ENCODE measurements around the gene SKIC2.
"Not testable (repeated sequence)": the region's sequence is repeated elsewhere in the genome, so short reads cannot be mapped to it uniquely, and the experiment has no call there.

The SKIC2 gene

DNA sequence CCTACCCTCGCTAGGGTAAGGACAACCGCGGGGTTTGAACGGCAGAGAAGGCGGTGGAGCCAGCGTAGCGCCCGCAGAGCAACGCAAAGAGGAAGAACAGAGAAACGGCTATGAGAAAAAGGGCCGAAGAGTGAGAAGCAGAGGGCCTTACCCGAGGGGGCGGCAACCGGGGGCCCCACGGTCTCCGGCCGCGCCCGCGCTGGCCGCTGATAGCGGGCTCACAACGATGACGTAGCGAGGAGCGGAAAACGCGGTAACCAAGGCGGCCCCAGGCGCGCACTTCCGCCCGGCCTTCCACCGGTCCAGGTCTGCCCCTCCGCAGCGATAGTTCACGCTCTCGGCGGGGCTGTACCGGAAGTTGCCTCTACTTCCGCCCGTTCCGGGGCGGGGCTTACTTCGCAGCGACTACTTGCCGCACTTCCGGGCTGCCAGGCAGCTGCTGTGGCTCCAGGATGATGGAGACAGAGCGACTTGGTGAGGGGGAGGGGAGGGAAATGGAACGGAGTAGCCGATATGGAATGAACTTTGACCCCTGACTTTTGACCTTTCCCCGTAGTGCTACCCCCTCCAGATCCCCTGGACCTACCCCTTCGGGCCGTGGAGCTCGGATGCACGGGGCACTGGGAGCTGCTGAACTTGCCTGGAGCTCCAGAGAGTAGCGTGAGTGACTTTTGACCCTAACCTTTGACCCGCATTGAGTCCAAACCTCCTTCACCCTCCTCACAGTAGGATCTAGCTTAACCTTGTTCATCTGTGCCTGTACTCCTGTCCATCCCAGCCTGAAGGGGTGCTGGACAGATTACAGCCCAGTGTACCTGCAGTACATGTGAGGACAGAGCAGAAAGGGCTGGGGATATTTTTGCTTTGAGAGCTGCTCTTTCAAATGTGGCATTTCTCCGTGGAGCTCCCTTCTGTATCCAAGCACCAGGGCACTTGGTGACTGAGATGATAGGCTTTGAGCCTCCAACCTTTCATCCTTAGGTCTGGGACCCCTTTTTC lies at the start of gene SKIC2, which contains the start of gene NELFE:
SKIC2 (plus strand) TSS at position 435 of the 999 bp plus-strand sequence; CDS start at position 453, 18 bp downstream.
NELFE (minus strand) TSS at position 231 of the 999 bp plus-strand sequence. CDS start 525 bp downstream, outside the sequence.
- peak; percentile 100 for DNase-seq

DNA sequence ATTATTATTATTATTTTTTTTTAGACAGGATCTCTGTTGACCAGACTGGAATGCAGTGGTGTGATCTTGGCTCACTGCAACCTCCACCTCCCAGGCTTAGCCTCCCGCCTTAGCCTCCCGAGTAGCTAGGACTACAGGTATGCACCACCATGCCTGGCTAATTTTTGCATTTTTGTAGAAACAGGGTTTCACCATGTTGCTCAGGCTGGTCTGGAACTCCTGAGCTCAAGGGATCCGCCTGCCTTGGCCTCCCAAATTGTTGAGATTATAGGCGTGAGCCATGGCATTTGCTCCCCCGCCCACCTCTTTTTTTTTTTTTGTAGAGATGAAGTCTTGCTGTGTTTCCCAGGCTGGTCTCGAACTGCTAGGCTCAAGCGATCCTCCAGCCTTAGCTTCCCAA lies 49.7 kb upstream of the SKIC2 start:
- not testable (repeated sequence) for DNase-seq

DNA sequence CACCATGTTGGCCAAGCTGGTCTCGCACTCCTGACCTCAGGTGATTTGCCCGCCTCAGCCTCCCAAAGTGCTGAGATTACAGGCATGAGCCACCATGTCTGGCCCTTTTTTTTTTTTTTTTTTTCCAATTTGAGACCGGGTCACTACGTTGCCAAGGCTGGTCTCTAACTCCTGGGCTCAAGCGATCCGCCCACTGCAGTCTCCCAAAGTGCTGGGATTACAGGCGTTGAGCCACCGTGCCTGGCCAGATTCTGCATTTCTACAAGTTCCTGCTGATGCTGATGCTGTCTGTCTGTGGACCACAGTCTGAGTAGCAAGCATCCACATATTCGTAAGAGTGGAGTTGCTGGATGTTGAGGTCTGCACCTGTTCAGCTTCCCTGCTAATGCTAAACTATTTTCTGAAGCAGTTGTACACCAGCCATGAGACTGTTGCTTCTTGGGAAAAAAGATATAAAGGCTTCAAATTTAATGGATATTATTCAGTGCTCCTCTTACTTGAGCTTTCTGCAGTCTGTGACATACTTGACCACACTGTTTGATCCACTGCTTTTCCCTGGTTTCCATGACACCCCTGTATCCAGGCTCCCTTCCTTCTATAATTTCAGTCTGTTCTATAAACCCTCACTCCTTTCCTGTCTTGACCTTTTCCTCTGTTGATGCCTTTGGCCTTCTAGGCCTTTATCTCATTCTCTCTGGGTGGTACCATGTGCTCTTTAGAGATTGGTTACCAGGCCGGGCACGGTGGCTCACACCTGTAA lies 47.0 kb upstream of the SKIC2 start:
- DNase-seq = no peak

DNA sequence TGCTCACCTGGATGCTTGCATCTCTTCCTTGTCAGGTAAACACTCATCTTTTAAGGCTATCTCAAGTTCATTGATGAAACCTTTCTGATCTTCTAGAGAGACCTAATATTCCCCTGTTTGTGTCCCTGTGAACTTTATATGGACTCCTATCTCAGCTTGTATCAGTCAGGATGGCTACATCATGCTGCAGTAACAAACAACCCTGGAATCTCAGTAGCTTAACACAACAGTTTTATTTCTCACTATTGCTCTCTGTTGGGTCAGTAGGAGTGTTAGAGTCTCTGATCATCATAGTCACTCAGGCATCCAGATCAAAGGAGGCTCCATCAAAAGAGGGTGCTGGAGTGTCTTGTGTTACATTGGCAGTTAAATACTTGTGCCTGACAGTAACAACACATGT lies 43.6 kb upstream of the SKIC2 start:
- DNase-seq = no peak

DNA sequence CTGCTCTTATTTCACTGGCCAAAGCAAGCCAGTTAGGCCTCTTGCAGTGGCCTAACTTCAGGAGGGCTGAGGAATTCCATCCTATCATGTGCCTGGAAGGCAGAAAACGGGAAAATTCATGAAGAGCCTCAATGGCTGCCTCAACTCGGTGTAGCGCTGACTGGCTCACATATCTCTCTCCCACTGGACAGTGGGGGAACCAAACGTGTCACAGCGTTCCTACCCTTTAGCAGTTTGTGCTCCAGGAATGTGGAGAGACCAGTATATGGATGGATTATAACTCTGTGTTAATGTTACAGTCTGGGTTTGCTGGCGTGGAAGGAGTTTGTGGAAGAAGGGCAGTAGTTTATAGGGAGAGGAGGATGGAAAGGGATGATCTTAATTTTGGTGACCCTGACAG lies 43.2 kb upstream of the SKIC2 start:
- no peak for DNase-seq

DNA sequence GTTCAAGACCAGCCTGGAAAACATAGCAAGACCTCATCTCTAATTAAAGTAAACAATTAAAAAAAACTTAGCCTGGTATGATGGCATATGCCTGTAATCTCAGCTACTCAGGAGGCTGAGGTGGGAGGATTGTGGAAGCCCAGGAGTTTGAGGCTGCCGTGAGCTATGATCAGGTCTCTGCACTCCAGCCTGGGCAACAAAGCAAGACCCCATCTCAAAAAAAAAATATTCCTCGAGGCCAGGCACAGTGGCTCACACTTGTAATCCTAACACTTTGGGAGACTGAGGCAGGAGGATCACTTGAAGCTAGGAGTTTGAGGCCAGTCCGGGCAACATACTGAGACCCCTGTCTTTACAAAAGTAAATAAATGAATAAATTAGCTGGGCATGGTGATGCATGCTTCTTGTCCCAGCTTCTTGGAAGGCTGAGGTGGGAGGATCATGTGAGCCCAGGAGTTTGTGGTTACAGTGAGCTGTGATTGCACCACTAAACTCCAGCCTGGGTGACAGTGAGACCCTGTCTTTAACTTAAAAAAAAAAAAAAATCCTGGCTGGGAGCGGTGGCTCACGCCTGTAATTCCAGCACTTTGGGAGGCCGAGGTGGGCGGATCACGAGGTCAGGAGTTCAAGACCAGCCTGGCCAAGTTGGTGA lies 40.8 kb upstream of the SKIC2 start:
- DNase-seq = no peak

DNA sequence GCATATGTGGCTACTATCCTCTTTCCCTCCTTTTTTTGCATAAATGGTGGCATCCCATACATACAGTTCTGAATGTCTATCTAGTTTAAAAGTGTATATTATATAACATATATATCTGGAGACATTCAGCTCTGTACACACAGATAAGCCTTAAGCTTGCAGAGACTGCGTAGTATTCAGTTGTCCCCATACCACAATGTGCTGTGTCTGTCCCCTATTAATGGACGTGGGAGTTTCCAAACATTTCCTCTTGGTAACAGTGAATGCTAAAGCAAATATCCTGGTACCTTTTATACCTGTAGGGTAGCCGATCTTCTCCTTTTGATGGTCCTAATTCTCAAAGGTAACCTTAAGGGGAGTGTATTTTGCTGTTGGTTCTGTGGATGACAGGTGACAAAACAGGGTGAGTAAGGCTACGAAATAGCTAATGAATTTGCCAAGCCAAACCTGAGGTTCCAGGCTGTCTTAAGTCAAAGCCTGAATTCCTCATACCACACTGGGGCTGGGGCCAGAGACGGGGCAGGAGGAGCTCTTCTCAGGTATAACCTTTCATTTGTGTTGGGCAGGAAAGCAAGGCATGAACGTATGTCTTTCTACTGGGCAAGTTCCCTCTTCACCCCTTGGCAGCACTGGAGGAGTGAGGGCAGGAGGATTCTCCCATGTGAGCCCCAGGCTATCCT lies 39.2 kb upstream of the SKIC2 start:
- no peak for DNase-seq

DNA sequence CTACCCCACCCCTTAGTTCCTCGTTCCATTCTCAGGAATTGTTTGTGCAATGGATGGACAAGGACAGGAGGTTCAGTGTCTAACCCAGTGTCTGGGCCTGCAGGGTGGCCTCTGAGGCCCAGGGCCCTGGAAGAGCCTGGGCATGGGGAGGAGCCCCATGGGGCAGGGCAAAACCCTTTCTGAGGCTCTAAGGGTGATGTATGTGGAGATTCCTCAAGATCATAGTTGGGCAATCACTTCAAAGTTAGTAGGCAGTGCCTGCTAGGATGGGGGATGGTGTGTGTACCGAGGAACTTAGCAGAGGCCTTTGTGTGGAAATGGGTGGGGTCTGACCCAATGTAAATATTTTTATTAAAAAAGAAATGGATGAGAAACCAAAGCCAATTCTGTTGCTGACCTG lies 38.2 kb upstream of the SKIC2 start:
- no peak for DNase-seq

DNA sequence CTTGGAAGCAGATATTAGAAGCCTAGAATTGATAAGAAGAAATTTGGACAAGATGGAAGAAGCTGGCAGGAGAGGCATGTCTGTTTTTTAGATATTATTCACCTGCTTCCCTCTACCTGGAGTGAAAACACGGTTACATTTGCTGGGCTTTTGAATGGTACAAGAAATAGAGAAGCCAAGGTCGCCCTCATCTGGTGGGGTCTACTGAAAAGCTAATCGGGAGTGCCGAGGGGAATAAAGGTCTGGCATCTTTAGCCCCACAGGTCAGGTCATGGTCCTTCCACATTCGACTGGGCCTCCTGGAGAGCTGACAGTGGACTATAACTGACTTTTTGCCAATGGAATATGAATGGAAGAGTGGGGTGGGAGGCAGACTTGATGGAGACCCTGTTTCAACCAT lies 36.0 kb upstream of the SKIC2 start:
- DNase-seq = peak; percentile 32

DNA sequence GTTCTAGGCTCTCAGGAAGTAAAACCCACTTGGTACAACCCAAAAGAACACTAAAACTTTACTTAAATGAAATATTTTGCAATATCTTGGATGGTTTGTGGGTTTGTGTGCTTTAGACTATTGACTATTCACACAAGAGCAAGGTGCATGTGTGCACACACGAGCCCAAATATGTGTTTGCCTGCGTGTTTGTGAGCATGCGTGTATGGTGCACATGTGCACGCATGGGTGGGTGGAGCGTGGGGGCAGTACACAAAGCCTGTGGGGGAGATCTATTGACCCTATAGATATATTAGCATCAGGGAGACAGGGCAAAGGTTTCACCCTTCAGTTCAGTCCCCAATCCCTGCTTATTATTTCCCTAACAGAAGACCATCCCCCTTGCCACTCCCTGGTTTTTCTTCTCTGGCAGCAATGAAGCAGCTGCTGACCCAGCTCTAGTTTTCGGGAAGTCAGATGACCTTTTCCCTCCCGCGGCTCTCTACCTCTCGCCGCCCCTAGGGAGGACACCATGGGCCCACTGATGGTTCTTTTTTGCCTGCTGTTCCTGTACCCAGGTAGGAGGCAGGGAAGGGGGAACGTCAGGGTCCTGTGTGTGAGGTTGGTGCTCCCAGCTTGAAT lies 31.6 kb upstream of the SKIC2 start, which contains the start of gene C2:
C2 (plus strand) TSS at position 476 of the 621 bp plus-strand sequence; CDS start at position 512, 36 bp downstream.
- DNase-seq = no peak

DNA sequence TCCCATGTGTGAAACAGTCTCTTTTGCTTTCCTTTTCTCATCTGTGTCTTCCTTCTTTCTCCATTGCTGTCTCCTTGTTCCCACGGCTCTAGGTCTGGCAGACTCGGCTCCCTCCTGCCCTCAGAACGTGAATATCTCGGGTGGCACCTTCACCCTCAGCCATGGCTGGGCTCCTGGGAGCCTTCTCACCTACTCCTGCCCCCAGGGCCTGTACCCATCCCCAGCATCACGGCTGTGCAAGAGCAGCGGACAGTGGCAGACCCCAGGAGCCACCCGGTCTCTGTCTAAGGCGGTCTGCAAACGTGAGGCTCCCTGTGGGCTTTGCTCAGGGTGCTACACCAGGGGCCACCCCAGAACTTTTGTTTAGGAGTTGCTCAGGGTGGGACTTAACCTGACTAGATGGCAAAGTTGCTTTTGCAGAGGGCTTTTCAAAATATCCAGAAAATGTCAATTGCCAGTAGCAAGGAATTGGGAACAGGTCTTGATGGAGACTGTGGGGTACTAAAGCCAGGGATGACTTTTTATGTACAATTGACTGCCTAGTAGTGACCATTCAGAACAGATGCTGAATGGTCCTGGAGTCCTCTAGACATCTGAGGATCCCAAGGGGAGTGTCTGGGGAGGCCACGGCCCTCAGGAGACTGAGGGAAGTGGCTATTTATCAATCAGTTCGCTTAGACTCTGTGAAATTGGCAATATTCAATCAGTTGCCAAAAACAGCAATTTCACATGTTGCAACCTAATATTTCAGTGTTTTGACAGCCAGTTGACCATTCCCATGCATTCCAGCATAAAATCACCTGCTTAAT lies 30.9 kb upstream of the SKIC2 start:
- no peak for DNase-seq

DNA sequence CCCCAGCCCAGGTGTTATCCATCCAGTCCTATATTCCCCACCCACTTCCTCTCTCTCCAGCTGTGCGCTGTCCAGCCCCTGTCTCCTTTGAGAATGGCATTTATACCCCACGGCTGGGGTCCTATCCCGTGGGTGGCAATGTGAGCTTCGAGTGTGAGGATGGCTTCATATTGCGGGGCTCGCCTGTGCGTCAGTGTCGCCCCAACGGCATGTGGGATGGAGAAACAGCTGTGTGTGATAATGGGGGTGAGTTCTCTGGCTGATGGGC lies 30.4 kb upstream of the SKIC2 start:
- no peak for DNase-seq

DNA sequence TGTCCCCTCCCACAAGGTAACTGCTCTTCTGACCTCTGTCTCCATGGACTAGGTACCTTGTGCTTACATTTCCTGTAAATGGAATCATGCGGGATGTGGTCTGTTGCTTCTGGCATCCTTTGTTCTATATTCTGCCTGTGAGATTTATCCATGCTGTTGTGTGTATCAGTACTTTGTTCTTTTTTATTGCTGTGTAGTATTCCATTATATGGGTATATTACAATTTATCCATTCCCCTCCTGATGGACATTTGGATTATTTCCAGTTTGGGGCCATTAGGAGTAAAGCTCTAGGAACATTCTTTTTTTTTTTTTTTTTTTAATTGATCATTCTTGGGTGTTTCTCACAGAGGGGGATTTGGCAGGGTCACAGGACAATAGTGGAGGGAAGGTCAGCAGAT lies 28.0 kb upstream of the SKIC2 start:
- no peak for DNase-seq

DNA sequence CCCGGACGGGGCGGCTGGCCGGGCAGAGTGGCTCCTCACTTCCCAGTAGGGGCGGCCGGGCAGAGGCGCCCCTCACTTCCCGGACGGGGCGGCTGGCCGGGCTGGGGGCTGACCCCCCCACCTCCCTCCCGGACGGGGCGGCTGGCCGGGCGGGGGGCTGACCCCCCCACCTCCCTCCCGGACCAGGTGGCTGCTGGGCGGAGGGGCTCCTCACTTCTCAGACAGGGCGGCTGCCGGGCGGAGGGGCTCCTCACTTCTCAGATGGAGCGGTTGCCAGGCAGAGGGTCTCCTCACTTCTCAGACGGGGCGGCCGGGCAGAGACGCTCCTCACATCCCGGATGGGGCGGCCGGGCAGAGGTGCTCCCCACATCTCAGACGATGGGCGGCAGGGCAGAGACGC lies 26.8 kb upstream of the SKIC2 start:
- not testable (repeated sequence) for DNase-seq

DNA sequence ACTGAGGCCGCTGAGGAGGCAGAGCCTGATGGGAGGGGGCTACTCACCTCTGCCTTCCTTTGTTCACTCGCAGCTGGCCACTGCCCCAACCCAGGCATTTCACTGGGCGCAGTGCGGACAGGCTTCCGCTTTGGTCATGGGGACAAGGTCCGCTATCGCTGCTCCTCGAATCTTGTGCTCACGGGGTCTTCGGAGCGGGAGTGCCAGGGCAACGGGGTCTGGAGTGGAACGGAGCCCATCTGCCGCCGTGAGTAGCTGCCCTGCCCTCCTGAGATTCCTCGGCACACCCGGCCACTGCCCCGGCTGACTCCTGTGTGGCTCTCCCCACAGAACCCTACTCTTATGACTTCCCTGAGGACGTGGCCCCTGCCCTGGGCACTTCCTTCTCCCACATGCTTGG lies 25.4 kb upstream of the SKIC2 start:
- no peak for DNase-seq

DNA sequence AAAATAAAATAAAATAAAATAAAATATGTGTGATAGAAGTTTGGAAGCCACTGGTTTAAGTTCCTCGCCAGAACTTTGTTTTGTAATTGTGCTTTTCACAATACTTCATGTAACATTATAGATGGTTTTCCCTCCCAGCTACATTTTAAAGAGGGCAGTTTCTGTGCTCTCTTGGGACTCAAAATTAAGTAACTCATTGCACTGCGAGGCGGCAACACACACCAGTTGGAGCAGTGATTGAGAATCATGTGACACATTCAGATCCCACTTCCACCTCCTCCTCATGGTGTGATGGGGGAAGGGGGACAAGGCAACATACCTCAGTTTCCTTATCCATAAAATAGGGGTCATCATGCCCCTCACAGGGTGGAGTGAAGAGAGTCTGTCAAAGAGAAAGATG lies 24.0 kb upstream of the SKIC2 start:
- DNase-seq = no peak

DNA sequence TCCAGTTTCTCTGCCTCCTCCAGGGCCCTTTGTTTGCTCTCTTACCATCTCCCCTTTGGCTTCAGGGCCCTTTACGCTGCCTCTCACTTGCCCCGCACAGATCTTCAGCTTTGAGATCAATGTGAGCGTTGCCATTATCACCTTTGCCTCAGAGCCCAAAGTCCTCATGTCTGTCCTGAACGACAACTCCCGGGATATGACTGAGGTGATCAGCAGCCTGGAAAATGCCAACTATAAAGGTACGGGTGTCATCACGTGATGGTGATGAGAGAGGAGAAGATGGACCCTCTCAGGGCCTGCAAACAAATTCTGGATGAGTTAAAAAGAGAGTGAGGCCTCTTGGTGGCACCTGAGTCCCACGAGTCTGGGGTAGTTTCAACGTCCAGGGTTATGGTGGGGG lies 23.2 kb upstream of the SKIC2 start:
- no peak for DNase-seq

DNA sequence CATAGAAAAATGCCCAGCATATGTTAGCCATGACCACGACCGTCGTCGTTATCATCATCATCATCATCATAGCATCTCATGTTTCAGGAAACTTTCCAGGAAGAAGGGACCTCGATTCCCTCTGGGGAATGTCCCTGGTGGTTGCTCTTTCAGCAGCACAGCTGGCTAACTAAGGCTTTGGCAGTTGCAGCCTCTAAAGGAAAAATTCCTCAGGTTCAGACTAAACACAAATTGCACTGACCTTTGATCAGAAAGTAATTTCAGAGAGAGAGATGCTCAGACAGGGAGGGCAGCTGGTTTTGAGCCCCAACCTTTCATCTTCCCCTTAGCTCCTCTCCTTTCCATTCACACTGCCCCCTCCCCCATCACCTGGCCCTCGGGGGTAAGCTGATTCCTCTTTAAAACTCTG lies 18.7 kb upstream of the SKIC2 start:
- DNase-seq = no peak

DNA sequence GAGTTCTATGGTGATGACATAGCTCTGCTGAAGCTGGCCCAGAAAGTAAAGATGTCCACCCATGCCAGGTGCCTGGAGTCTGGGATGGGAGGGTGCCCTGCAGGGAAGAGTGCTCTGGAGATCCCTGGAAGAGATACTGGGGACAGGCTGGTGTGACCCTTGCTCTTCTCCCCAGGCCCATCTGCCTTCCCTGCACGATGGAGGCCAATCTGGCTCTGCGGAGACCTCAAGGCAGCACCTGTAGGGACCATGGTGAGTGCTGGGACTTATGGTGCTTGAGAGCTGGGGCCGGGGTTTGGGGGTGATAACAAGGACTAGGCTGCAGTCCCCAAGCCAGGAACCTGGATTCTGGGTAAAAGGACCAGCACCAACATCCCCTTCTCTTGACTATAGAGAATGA lies 15.2 kb upstream of the SKIC2 start:
- no peak for DNase-seq

DNA sequence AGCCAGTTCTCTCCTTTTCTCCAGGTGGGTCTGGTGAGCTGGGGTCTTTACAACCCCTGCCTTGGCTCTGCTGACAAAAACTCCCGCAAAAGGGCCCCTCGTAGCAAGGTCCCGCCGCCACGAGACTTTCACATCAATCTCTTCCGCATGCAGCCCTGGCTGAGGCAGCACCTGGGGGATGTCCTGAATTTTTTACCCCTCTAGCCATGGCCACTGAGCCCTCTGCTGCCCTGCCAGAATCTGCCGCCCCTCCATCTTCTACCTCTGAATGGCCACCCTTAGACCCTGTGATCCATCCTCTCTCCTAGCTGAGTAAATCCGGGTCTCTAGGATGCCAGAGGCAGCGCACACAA lies 13.8 kb upstream of the SKIC2 start:
- no peak for DNase-seq
